T-helper 2 cell (primary cell): Measurements from ENCODE around the gene ST3GAL3.

ENCODE experiments used
- DNase-seq, 5 experiments: peaks; one replicate each; pipeline versions ENCODE4 v3.0.0 to v3.0.0-alpha.2; 2012 to 2022

ST3GAL3 gene

DNA sequence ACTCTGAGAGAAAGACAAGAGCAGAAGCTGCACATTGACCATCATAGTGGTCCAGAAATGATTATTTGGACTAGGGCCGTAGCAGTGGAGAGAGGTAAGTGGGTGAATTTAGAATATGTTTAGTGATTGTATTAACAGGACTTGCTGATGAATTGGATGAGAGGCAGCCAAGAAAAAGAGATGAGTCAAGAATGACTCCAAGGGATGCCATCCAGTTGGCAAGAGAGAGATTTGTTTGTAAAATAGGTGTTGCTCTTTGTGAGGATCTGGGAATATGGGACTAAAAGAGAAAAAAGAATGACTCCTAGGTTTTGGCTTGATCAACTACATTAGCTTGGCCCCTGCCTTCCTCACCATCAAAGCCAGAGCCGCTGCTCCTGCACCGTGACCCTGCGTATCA is 172.1 kb downstream of the ST3GAL3 start:
- no peak for DNase-seq

DNA sequence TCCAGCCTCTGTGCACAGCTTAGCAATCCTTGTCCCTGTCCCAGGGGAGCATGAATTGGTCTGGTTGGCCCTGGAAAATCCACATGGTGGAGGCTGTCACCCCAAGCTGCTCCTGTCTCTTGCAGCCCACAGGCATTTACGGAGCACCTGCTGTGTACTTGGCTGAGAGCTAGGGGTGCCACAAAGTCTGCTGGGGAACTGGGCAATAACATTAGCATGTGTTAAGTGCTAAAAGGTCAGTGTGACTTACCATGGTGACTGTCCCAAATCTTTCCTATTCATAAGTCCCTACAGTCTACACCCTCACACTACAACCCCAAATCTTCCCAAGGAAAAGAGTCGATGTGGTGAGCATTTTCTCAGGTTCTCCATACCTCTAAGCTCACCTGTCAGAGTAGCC is 172.7 kb downstream of the ST3GAL3 start:
- DNase-seq: no peak

DNA sequence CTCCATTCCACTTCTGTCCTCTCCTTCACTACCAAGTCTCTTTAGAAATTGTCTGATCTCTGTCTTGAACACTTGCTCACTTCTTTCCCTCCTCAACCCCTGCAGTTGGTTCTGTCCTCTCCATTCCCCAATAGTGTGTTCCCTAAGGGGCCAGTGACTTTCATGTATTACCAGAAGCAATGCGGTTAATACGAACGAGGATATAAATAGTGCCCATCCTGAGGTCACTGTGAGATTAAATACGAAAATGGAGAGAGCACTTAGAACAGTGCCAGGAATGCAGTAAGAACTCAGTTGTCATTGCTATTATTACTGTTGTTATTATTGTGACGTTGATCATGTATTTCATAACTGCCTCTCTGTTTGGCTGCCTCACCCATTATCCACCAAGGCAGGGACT is 173.3 kb downstream of the ST3GAL3 start:
- DNase-seq: no peak

DNA sequence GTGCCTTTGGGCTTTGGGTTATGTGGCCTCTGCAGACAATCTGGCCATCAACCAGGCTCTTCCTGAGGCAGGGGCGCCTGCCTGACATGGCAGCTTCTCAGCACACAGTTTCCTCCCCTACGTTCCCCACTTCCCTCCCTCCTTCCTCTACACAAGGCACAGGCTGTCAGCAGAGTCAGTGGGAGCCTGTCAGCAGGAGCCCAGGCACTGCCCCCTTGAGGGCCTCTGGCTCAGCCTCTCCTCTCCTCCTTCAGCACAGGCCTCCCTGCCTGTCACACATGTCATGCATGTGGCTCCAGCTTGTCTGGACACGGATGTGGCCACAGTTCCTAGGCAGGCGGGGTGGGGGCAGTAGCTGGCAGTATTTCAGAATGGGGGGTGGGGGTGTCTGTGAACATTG is 174.1 kb downstream of the ST3GAL3 start:
- DNase-seq: no peak

DNA sequence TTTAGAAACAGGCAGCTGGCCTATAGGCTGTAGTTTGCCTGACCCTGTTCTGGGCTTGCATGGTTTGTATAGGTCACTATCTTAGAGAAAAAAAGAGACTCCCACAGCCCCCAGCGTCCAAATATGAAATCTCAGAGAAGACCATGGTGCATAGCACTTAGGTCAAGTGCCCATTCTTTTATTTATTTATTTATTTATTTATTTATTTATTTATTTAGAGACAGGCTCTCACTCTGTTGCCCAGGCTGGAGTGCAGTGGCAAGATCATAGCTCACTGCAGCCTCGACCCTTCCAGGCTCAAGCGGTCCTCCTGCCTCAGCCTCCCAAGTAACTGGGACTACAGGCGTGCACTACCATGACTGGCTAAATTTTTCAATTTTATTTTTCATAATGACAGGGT is 175.4 kb downstream of the ST3GAL3 start:
- no peak for DNase-seq

DNA sequence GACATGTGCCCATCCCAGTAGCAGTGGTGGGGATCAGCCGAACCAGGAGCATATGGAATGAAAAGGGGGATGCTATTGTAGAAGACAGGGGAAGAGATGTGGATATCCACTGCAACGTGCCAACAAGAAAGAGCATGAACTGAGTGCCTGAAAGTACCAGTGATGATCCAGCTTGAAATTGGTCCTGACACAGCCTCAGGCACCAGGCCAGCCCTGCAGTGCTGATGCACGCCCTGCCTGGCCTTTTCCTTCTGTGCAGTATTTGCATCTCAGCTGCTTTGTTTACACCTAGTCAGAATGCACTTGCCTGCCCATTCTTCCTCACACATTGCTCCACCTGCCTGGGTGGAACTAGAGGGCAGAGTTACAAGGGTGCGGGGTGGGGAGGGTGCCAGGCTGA is 176.0 kb downstream of the ST3GAL3 start:
- no peak for DNase-seq

DNA sequence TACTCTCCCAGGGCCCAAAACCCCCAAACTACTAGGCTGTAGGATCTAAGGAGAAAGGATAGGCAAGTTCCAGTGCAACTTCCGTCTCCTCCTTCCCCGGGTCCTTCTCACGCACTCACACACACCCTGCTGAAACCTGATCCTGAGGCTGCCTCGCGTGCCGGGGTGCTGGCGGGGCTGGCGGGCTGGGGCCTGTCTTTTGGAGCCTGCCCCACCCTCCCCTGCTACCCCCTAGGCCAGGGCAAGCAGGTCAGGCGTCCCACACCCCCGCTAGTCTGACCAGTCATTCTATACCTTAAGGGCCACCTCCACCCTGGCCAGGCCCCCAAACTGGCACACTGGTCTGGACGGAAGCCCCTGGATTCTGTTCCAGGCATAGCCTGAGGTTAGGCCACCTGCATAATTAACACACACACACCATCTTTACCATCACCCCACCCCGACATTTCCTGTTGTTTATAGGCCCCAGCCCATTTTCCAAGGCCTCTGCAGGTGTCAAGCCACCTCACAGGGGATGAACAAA is 178.0 kb downstream of the ST3GAL3 start:
- DNase-seq: no peak

DNA sequence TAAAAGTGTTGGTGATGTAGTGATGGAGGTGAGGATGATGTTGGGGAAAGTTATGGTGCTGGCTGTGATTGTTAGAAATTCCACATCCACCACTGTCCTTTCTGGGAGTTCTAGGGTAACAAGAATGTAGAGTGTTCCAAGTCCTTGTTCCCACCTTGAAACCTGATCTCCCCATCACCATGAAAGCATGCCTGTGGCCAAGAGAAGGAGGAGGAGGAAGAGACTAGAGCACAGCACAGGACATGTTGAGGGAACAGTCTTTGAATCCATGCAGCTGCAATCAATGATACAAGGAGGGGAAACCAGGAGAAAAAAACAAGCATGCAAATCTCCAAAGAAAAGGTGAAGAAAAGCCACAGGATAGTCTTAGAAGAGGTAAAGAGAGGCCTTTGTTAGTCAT is 180.4 kb downstream of the ST3GAL3 start:
- DNase-seq: no peak

DNA sequence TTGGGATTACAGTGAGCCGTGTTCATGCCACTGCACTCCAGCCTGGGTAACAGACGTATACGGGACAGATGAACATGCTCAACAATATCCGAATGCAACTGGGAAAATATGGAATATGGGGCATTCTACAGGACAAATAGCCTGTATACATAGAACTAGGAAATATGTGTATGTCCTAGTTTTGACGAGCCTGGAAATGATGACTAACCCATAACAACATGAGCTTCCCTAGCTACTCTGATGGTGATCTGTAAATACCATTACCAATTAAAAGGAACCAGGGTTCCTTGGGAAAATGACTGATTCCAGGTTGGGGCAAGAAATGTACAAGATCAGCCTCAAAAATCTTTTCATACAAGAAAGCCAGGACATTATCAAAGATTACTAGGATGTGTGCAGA is 183.5 kb downstream of the ST3GAL3 start:
- DNase-seq: no peak

DNA sequence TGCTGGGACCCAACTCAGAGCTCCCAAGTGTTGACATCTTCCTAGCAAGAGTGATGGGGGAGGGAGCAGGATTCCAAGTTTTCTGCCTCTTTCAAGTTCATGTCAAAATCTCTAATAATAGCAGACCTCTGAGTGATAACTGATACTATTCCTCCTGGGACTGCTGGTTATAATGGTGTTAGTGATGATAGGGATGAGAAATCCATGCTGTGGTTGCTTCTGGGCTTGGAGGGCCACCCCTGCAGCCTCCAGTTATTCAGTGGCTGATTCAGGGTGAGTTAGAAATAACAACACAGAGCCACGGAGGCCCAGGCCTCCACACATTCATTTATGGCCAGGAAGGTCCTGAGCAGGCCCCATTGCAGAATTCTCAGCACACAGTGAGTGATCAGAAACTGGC is 185.7 kb downstream of the ST3GAL3 start:
- DNase-seq: no peak

DNA sequence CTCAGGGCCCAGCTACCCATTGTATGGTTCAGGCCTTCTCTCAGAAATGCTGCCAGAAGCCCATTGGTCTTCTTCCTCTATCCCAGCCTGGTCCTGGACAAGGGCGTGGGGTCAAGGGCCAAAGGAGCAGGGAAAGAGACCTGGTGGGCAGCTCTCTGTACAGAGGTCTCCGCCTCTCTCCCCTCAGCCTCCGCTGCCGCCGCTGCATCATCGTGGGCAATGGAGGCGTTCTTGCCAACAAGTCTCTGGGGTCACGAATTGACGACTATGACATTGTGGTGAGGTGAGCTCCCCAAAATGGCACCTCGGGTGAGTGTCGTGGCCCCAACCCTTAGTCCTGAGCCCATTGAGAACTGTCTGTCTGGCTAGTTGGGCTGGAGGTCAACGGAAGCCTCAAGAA is 191.6 kb downstream of the ST3GAL3 start:
- DNase-seq: no peak

DNA sequence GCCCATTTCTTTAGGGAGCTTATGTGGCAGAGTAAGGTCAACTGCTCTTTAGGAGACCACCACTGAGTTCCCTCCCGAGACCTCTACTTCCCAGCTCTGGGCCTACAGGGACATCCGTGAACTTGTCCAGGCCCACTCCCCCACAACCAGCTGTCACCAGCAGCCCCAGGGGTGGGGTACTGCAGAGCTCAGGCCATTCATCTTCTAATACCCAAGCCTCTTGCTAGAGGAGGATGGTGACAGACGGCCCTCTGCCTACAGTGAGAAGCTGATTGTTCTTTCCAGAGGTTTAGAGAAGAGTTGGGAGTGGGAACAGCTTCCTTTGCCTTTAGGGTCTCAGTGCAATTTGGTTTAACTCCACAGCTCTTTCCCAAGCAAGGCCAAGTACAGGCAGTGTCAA is 193.1 kb downstream of the ST3GAL3 start:
- DNase-seq: no peak

DNA sequence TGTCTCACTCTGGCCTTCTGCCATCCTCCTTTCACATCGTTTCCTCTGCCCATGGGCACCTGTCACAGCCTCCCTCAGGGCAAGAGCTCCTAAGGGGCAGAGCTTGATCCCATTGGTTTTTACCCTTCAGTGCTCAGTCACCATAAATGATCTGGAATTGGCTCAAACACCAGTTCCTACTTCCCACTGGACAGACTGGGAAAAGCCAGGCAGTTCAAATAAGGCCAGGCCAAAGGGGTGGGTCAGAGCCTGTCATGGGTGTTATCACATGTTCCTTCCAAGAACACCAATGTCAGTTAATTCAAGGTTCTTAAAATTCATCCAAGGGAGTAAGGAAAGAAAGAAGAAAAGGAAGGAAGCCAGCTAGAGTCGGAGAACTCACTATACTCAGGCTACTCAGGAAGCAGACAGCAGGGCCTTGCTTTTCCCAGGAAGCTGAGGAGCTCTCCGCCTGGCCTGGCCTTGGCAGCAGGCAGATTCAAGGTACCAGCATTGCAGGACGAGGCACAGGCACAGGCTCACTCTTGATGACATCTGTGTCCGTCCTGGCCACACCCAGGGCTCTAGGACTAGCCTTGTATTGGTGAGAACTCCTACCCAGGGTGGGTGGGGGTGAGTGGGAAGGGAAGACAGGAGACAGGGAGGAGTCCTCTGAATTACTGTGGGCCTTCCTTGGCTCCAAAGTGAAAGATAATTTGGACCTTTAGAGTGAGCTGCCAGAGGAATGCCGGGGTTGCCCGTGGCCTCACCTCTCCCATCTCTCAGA is 194.0 kb downstream of the ST3GAL3 start:
- no peak for DNase-seq

DNA sequence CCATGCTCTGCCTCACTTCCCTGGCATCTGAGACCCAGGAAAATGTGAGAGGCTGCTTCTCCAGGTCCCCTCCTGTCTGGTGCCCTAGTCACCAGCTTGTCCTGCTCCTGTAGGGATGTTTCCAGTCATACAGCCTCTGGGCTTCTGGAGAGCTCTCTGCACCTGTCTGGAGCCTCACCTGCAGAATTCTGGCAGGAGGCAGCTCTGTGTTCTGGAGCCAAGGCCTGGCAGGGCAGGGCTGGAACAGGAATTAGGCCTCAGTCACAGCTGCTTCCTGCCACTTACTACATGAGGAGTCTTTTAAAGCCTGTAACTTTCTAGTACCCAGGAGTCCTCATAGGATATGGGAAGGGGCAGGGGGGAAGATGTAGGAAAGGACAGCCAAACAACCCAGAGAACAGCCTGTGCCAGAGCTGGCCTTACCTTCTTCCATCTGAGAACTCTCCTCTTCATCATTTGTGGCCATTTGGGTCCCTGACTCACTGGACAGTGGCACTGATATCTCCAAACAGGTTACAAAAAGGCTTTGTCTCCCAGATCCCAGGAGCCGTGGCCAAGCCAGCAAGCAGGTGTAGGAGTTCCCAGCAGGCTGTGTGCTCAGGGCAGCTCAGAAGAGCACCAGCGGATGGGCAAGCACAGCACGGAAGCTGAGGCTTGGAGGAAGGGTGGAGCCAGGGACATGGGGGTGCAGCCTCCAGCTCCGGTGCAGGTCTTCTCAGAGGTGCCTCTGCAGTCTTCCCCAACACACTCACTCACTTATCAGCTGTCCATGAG is 194.9 kb downstream of the ST3GAL3 start:
- peak in 1 of 5 experiments; percentile 18 for DNase-seq

DNA sequence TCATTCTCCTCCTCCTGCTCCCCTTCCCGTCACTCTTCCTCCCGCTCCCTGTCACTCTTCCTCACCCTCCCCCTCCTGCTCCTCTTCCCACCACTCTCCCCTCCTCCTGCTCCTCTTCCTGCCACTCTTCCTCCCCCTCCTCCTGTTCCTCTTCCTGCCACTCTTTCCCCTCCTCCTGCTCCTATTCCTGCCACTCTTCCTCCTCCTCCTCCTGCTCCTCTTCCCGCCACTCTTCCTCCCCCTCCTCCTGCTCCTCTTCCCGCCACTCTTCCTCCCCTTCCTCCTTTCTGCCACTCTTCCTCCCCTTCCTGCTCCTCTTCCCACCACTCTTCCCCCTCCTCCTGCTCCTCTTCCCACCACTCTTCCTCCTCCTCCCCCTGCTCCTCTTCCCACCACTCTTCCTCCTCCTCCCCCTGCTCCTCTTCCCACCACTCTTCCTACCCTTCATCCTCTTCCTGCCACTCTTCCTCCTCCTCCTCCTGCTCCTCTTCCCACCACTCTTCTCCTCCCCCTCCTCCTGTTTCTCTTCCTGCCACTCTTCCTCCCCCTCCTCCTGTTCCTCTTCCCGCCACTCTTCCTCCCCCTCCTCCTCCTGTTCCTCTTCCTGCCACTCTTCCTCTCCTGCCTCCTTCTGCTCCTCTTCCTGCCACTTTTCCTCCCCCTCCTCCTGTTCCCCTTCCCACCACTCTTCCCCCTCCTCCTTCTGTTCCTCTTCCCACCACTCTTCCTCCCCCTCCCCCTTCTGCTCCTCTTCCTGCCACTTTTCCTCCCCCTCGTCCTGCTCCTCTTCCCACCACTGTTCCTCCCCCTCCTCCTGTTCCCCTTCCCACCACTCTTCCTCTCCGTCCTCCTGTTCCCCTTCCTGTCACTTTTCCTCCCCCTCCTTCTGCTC is 197.6 kb downstream of the ST3GAL3 start:
- no peak for DNase-seq

DNA sequence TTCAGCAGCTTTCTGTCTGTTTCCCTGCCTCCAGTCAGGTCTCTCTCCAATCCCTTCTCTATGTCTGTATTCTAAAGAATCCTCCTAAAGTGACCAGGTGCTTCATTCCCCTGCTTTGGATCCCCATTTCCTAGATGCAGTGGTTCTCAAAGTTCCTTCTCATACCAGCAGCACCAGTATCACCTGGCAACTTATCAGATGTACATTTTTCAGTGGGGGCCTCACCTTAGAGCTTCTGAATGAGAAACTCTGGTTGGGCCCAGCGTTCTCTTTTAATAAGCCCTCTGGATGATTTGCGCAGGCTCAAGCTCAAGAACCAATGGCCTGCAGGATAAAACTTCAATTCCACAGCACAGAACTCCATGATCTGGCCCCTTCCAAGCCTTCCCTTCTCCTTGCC is 200.9 kb downstream of the ST3GAL3 start:
- no peak for DNase-seq

DNA sequence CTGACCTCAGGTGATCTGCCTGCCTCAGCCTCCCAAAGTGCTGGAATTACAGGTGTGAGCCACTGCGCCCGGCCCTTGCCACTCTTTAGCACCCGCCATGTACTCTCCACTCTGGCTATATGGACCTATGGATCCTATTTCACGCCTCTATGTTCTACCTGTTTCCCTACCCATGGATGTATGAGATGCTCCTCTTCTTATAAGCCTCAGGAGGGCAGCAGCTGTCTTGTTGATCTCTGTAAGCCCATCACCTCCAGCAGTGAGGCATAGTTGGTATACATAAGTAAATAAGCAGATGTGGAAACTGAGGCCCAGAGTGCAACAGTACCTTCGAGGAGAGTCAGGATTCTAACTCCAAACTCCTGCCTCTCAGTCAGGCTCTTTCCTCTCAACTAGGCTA is 201.5 kb downstream of the ST3GAL3 start:
- no peak for DNase-seq

DNA sequence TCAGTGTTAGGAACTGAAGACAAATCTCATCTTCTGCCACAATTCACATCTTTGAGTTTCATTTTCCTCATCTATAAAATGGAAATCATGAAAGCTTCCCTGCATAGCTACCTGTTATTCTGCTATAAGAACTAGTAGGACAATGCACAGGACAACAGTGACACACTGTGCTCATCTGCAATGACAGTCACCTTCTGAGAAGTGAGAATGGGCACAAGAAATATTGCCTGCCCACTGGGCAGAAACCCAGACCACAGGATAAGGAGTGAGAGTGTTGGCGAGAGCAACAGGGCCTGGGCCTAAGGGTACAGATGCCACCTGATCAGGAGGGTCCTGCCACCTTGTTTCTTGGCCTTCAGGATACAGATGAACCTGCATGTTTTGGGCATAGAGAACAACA is 203.0 kb downstream of the ST3GAL3 start:
- DNase-seq: no peak

DNA sequence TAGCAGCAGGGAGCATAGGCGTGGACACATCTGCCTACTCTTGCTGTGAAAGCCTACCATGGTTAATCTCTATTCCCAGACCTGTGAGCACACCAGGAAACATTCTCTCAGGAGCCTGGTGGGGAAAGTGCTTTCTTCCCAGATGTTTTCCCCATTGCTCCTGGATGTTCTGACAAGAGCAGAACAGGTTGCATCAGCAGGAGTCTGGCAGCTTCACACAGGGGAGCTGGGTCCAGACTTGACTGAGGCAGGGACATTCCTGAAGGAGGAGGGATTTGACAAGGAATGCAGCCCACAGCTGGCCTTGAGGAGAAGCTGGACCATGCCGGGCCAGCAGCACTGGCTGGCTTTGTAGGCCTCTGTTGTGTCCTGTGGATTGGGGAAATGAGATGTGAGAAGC is 205.3 kb downstream of the ST3GAL3 start:
- DNase-seq: no peak

DNA sequence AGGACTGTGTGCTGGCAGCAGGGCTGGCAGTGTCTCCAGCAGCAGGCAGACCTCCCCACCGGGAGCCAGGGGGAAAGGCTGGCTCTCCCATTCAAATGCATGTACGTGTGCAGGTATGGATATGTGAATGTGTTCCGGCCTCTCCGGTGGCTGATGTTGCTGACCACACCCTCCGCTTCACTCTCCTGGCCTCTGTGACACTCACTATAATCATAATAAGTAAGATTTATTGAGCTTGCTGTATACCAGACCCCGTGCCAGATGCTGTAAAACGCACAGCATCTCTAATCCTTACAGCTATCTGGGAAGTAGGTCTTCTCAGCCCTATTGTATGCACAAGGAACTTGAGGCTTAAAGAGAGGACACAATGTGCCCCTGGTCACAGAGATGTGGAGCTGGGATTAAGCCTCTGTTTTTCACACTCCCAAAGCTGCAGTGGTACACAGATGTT is 205.7 kb downstream of the ST3GAL3 start:
- no peak for DNase-seq

DNA sequence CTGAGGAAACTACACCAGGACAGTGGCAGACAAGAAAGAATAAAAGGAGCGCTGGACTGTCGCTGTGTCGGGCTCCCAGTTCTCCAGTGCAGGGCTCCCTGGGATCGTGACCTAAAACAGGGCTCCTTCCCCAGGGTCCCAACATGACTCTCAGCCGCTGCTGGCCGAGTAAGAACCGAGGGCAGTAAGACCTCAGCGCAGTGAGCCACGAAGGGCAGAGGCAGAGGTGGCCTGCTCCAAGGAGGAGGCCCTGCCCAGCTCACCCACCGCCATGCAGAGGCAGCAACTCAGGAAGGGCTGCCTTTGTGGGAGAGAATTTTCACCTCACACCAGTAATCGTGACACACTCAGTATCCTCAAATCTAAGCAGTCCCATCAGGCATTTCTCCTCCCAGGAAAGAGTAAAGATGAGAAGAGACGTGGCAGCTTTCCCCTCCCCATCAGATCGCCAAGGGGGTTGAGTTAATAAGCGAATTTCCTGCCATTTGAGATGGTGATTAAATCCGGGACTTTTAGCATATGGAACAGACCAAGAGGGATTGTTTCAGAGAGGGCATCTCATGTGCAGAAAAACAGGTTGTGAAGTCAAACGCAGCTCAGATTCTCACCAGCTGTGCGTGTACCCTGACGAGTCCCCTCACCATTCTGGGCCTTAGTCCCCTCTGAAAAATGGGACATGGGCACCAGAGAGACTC is 206.5 kb downstream of the ST3GAL3 start:
- no peak for DNase-seq
